Neural cell (in vitro differentiated cells): ENCODE measurements around the gene GRAMD1B.

ENCODE experiments used
- MXI1 ChIP-seq: fragments of 450-650 bp; conservative IDR thresholded peaks from 2 replicates; pipeline ENCODE4 v1.6.1; 2014; ENCODE audit warnings: antibody characterized with exemption, mild to moderate bottlenecking; ENCODE audit not compliant: poor library complexity, severe bottlenecking
- POLR2AphosphoS5 ChIP-seq: IDR thresholded peaks from 2 replicates; pipeline ENCODE4 v1.6.1; 2012
- SMC3 ChIP-seq: fragments of 450-650 bp; conservative IDR thresholded peaks from 2 replicates; pipeline ENCODE4 v1.6.1; 2014; ENCODE audit warnings: antibody characterized with exemption, mild to moderate bottlenecking, moderate library complexity; ENCODE audit not compliant: poor library complexity
- TF ChIP-seq, protein P1 (sequence below): fragments of 450-650 bp; IDR thresholded peaks from 2 replicates; pipeline ENCODE4 v1.5.1; 2014; ENCODE audit warnings: antibody characterized with exemption, mild to moderate bottlenecking, moderate library complexity; ENCODE audit not compliant: poor library complexity, severe bottlenecking
- TF ChIP-seq, protein P2 (sequence below): IDR thresholded peaks from 2 replicates; pipeline ENCODE4 v1.6.1; 2012; ENCODE audit warnings: borderline replicate concordance

DNA sequence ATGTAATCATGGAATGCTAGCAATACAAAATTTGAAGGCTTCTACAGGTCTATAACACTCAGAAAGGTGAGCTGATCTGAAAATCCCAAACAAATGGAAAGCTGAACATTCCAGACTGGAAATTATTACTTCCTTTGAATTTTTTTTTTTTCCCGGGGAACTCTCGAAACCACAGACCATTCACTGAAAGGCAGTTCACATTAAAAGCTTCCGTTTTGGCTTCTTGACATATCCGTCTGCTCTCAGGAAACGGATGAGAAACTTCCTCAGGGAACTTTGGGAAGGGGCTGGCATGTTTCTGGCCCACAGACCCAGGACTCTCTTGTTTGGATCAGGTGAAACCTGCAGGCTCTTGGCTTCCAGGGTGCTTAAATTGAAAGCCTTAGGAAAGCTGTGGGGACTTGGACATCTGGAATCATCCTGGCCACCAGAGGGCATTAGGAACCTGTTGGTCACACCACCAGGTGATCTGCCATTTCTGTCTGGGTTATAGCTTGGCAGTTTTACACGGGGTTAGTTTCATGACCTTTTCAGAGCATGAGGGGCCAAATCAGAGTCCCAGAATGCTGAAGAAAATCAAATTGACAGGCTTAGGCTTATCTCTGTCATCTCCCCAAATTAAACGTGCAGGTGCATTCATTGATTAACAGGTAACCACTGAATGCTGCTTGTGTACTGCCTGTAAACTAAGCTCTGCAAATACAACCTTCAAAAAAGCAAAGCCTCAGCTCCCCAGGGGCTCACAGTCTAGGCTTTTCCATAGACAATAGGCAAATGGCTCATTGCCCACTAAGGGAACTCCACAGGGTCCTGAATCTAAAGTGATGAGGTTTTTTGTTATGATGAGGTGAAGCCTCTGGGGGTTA is 22.7 kb upstream of the GRAMD1B start:
- TF ChIP-seq, protein P1, sequence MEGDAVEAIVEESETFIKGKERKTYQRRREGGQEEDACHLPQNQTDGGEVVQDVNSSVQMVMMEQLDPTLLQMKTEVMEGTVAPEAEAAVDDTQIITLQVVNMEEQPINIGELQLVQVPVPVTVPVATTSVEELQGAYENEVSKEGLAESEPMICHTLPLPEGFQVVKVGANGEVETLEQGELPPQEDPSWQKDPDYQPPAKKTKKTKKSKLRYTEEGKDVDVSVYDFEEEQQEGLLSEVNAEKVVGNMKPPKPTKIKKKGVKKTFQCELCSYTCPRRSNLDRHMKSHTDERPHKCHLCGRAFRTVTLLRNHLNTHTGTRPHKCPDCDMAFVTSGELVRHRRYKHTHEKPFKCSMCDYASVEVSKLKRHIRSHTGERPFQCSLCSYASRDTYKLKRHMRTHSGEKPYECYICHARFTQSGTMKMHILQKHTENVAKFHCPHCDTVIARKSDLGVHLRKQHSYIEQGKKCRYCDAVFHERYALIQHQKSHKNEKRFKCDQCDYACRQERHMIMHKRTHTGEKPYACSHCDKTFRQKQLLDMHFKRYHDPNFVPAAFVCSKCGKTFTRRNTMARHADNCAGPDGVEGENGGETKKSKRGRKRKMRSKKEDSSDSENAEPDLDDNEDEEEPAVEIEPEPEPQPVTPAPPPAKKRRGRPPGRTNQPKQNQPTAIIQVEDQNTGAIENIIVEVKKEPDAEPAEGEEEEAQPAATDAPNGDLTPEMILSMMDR: peak; percentile 59
- TF ChIP-seq POLR2AphosphoS5 (no peak), MXI1 (no peak), SMC3 (peak; percentile 61)
- TF ChIP-seq, protein P2, sequence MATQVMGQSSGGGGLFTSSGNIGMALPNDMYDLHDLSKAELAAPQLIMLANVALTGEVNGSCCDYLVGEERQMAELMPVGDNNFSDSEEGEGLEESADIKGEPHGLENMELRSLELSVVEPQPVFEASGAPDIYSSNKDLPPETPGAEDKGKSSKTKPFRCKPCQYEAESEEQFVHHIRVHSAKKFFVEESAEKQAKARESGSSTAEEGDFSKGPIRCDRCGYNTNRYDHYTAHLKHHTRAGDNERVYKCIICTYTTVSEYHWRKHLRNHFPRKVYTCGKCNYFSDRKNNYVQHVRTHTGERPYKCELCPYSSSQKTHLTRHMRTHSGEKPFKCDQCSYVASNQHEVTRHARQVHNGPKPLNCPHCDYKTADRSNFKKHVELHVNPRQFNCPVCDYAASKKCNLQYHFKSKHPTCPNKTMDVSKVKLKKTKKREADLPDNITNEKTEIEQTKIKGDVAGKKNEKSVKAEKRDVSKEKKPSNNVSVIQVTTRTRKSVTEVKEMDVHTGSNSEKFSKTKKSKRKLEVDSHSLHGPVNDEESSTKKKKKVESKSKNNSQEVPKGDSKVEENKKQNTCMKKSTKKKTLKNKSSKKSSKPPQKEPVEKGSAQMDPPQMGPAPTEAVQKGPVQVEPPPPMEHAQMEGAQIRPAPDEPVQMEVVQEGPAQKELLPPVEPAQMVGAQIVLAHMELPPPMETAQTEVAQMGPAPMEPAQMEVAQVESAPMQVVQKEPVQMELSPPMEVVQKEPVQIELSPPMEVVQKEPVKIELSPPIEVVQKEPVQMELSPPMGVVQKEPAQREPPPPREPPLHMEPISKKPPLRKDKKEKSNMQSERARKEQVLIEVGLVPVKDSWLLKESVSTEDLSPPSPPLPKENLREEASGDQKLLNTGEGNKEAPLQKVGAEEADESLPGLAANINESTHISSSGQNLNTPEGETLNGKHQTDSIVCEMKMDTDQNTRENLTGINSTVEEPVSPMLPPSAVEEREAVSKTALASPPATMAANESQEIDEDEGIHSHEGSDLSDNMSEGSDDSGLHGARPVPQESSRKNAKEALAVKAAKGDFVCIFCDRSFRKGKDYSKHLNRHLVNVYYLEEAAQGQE: no peak
